Ovary (tissue), 9 donors: ENCODE measurements around the gene WIPF1. TPM values are rescaled to one million over a fixed set of nuclear protein-coding genes. Genes with fewer than 3 reads are reported as not detected.

ENCODE experiments used
- DNase-seq, 5 donors: peaks; one replicate each; pipeline ENCODE4 v3.0.0-alpha.2; 2019 to 2020
- H3K27ac ChIP-seq, 2 donors: fragments of 200-600 bp; one replicate each; pipeline versions ENCODE4 v1.5.1 to v1.8.0; 2019 to 2022
- H3K27me3 ChIP-seq: fragments of 200-600 bp; one replicate; pipeline ENCODE4 v1.8.0; 2022
- H3K36me3 ChIP-seq: fragments of 200-600 bp; sonication (generic); one replicate; pipeline ENCODE4 v1.5.1; 2019
- H3K4me1 ChIP-seq: one replicate; pipeline ENCODE4 v1.8.1; 2013; ENCODE audit warnings: mild to moderate bottlenecking, moderate library complexity; ENCODE audit not compliant: insufficient read depth
- H3K4me3 ChIP-seq: fragments of 200-600 bp; sonication (generic); one replicate; pipeline ENCODE4 v1.5.1; 2017
- H3K9me3 ChIP-seq, 2 donors: fragments of 200-600 bp in 1 of 2; sonication (generic) in 1 of 2; one replicate each; pipeline versions ENCODE4 v1.5.1 to v1.8.1; 2013 to 2019; ENCODE audit warnings: mild to moderate bottlenecking in 1 of 2, moderate library complexity in 1 of 2
- EP300 ChIP-seq: sonication (generic); formaldehyde crosslinking; IDR thresholded peaks from one replicate; pipeline ENCODE4 v1.6.1; 2017; ENCODE audit warnings: antibody characterized with exemption
- POLR2A ChIP-seq: fragments of 450-650 bp; IDR thresholded peaks from one replicate; pipeline ENCODE4 v1.6.1; 2017; ENCODE audit warnings: antibody characterized with exemption, mild to moderate bottlenecking, moderate library complexity
- WGBS, 3 donors: extraction: QIAGEN DNeasy Blood & Tissue Kit in 1 of 3; methylation state at CpG; one replicate each; pipeline versions ENCODE4 v1.1.5 to v1.1.7; 2013 to 2017; 5-methylcytosine and 5-hydroxymethylcytosine counted together
- intact Hi-C, 4 donors: fragments of 100-400 bp; cut with DNase I; formaldehyde crosslinking; loops; one replicate each; pipeline versions ENCODE4 v1.11.0 to v1.15.1; 2022 to 2023
- polyA plus RNA-seq, 2 donors: library from polyadenylated mRNA; stranded (reverse); fragments of 200-250 nt in 1 of 2; fragments of 350-450 nt in 1 of 2; fragmentation: Illumina TruSeq in 1 of 2; extraction: RNeasy Lipid Tissue Mini Kit (QIAGEN cat#74804) in 1 of 2; gene quantifications; one replicate each; pipeline ENCODE4 v1.2.3, GENCODE V29; 2013 to 2014
- total RNA-seq, 7 donors: library from RNA; depleted of rRNA in 2 of 7; stranded (reverse); fragments of >200 nt in 2 of 7; fragmentation: NEBNext Ultra II Directional in 3 of 7; extraction: Animal tissue kit (Norgen Biotek cat#: 25700) in 3 of 7; gene quantifications; one replicate each; pipeline versions ENCODE4 v1.1.0 to v1.2.4, GENCODE V29; 2016 to 2023
- TF ChIP-seq, protein P1 (sequence below), 3 donors: fragments of 450-650 bp in 2 of 3; fragments of 200-600 bp in 1 of 3; IDR thresholded peaks; one replicate each; pipeline versions ENCODE4 v1.5.1 to v1.8.0; 2016 to 2022; ENCODE audit warnings: antibody characterized with exemption in 3 of 3, mild to moderate bottlenecking in 1 of 3
- donor health status: DM: no; HTN: no; CAD: no; lungs with moderate emphysema.
- donor health status: DM: no; HTN: no; CAD: no.
- donor health status: Bipolar disorder and iron deficiency.
- donor health status: DM: yes; HTN: yes; CAD: no.
- donor health status: DM: no; HTN: no; CAD: no.
- donor health status: DM: yes; HTN: yes; CAD: no.

WIPF1 gene
- total and polyA plus RNA-seq, 9 donors: 9.7 to 42.6 (median 24.4) TPM

- Histone ChIP-seq H3K9me3 (no peaks in the 10 kb centered on the region), H3K27me3 (no peaks in the 10 kb centered on the region), H3K4me1 (no peaks in the 10 kb centered on the region), H3K27ac (no peak overlapping the region), H3K36me3 (no peaks in the 10 kb centered on the region), H3K4me3 (no peak overlapping the region)
- intact Hi-C loops: no loop called here
- TF ChIP-seq EP300 (no peak), POLR2A (no peak)
- TF ChIP-seq, protein P1, sequence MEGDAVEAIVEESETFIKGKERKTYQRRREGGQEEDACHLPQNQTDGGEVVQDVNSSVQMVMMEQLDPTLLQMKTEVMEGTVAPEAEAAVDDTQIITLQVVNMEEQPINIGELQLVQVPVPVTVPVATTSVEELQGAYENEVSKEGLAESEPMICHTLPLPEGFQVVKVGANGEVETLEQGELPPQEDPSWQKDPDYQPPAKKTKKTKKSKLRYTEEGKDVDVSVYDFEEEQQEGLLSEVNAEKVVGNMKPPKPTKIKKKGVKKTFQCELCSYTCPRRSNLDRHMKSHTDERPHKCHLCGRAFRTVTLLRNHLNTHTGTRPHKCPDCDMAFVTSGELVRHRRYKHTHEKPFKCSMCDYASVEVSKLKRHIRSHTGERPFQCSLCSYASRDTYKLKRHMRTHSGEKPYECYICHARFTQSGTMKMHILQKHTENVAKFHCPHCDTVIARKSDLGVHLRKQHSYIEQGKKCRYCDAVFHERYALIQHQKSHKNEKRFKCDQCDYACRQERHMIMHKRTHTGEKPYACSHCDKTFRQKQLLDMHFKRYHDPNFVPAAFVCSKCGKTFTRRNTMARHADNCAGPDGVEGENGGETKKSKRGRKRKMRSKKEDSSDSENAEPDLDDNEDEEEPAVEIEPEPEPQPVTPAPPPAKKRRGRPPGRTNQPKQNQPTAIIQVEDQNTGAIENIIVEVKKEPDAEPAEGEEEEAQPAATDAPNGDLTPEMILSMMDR (IDR thresholded peaks at IDR 0.05): no peak
- no peak for DNase-seq
Observed at GRCh38 chr2:174605687-174606086, 8.1 kb upstream of the WIPF1 start.

DNA sequence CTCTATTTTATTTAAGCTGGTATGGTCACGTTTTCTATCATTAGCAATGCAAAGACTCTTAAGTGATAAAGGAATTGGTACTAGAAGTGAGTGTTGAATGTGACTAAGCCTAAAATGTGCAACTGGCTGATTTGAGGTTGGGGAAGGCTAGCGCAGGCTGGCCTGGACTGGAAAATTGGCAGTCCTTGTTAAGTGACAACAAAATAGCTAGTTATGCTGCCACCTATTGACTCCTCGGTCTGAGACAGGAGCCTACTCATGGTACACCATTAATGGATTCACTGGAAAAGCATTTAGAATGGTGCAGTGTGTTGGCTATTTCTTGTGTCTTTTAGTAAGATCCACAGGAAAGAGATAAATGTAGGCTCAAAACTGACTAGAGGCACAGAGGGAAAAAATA is 5.7 kb upstream of the WIPF1 start:
- Histone ChIP-seq H3K27ac (no peak overlapping the region), H3K4me1 (peaks cover 1% of the 10 kb centered on the region), H3K4me3 (no peak overlapping the region), H3K9me3 (no peaks in the 10 kb centered on the region), H3K36me3 (no peaks in the 10 kb centered on the region), H3K27me3 (no peaks in the 10 kb centered on the region)
- DNase-seq: peak in 2 of 5 donors; percentile 45 to 63
- intact Hi-C loops: loop anchor here in 1 of 4 donors (5.0 kb wide), 1 partner anchor 141 kb away; no protein-coding TSS in a partner anchor
- TF ChIP-seq, protein P1 (IDR thresholded peaks at IDR 0.05): peak in 2 of 3 donors; percentile 28 to 39
- no peak for TF ChIP-seq POLR2A
- 52 to 62% (median 56%) methylated on average over 3 of the region's 3 CpGs for WGBS, 3 donors

GRCh38 chr2:174602745-174603144 is 5.1 kb upstream of the WIPF1 start:
- Histone ChIP-seq H3K4me1 (peaks cover 2% of the 10 kb centered on the region), H3K9me3 (no peaks in the 10 kb centered on the region), H3K27me3 (no peaks in the 10 kb centered on the region), H3K36me3 (no peaks in the 10 kb centered on the region), H3K4me3 (no peak overlapping the region), H3K27ac (no peak overlapping the region)
- intact Hi-C loops: loop anchor here in 1 of 4 donors (5.0 kb wide), 1 partner anchor 140 kb away; no protein-coding TSS in a partner anchor
- TF ChIP-seq, protein P1 (IDR thresholded peaks at IDR 0.05): no peak
- TF ChIP-seq POLR2A: no peak
- no peak for TF ChIP-seq EP300
- no peak for DNase-seq
- WGBS, 3 donors: 86 to 94% (median 86%) methylated on average over 3 of the region's 3 CpGs

- intact Hi-C loops: loop anchor here in 1 of 4 donors (5.0 kb wide), 1 partner anchor 138 kb away; no protein-coding TSS in a partner anchor
- DNase-seq: no peak
- 92 to 97% (median 95%) methylated on average over 4 of the region's 4 CpGs for WGBS, 3 donors
Observed at GRCh38 chr2:174600349-174600748, 2.7 kb upstream of the WIPF1 start.

More at GRCh38 chr2:174600349-174600748, 2.7 kb upstream of the WIPF1 start:
- Histone ChIP-seq H3K36me3 (no peaks in the 10 kb centered on the region), H3K4me1 (peaks cover 2% of the 10 kb centered on the region), H3K27me3 (no peaks in the 10 kb centered on the region), H3K9me3 (no peaks in the 10 kb centered on the region), H3K27ac (no peak overlapping the region), H3K4me3 (no peak overlapping the region)
- TF ChIP-seq POLR2A (no peak), EP300 (no peak)
- TF ChIP-seq, protein P1 (IDR thresholded peaks at IDR 0.05): no peak
